Peyer's patch (tissue), 4 donors: ENCODE results near the gene RBBP9. TPM values are rescaled to one million over a fixed set of nuclear protein-coding genes. Genes with fewer than 3 reads are reported as not detected.
"Not testable (repeated sequence)": the region's sequence is repeated elsewhere in the genome, so short reads cannot be mapped to it uniquely, and the experiment has no call there.

Experiments
- DNase-seq, 3 donors: peaks; one replicate each; pipeline ENCODE4 v3.0.0-alpha.2; 2017 to 2019
- H3K27ac ChIP-seq, 4 donors: fragments of 200-600 bp; sonication (generic); one replicate each; pipeline ENCODE4 v1.5.1; 2016 to 2019
- H3K27me3 ChIP-seq, 2 donors: fragments of 200-600 bp; sonication (generic); one replicate each; pipeline ENCODE4 v1.5.1; 2019
- H3K36me3 ChIP-seq, 3 donors: fragments of 200-600 bp; sonication (generic); one replicate each; pipeline ENCODE4 v1.5.1; 2016 to 2019
- H3K4me1 ChIP-seq, 4 donors: fragments of 200-600 bp; sonication (generic); one replicate each; pipeline ENCODE4 v1.5.1; 2016 to 2019
- H3K4me3 ChIP-seq, 4 donors: fragments of 200-600 bp; sonication (generic); 1 replicate in 3 of 4; 2 replicates in 1 of 4; pipeline ENCODE4 v1.5.1; 2016 to 2019; ENCODE audit warnings: mild to moderate bottlenecking in 1 of 4
- H3K9me3 ChIP-seq, 4 donors: fragments of 200-600 bp; sonication (generic); one replicate each; pipeline ENCODE4 v1.5.1; 2016 to 2019; ENCODE audit warnings: mild to moderate bottlenecking in 1 of 4
- CTCF ChIP-seq, 6 experiments: fragments of 450-650 bp in 4 of 6; fragments of 200-600 bp in 2 of 6; sonication (generic) in 1 of 6; IDR thresholded peaks; one replicate each; pipeline ENCODE4 v1.5.1; 2017 to 2019; ENCODE audit warnings: antibody characterized with exemption in 6 of 6, mild to moderate bottlenecking in 3 of 6, moderate library complexity in 1 of 6
- POLR2A ChIP-seq, 2 donors: fragments of 450-650 bp; IDR thresholded peaks; one replicate each; pipeline ENCODE4 v1.5.1; 2017; ENCODE audit warnings: antibody characterized with exemption in 2 of 2, mild to moderate bottlenecking in 2 of 2, moderate library complexity in 2 of 2
- total RNA-seq, 4 donors: library from RNA; depleted of rRNA; stranded (reverse); fragments of >200 nt; gene quantifications; one replicate each; pipeline ENCODE4 v1.1.0, GENCODE V29; 2016

The RBBP9 gene
- total RNA-seq, 4 donors from 2014 or later, result 6.2 to 14.9 (median 12.8) TPM

GRCh38 chr20:18527836-18528235 is 30.8 kb upstream of the RBBP9 start:
- no peak overlapping the region for H3K27ac ChIP-seq
- H3K4me1 ChIP-seq, result no peaks in the 10 kb centered on the region
- TF ChIP-seq POLR2A (IDR thresholded peaks at IDR 0.05), result no peak
- no peak for TF ChIP-seq CTCF (IDR thresholded peaks at IDR 0.05)
- no peak for DNase-seq
- H3K36me3 ChIP-seq, result peaks cover 0 to 96% (median 0%) of the 10 kb centered on the region in 3 donors
- no peaks in the 10 kb centered on the region for H3K9me3 ChIP-seq
- H3K4me3 ChIP-seq, result no peak overlapping the region
- no peaks in the 10 kb centered on the region for H3K27me3 ChIP-seq

GRCh38 chr20:18527339-18527738 is 30.3 kb upstream of the RBBP9 start:
- H3K27ac ChIP-seq, result no peak overlapping the region

GRCh38 chr20:18526761-18527160 is 29.7 kb upstream of the RBBP9 start:
- H3K36me3 ChIP-seq, result peaks cover 0 to 86% (median 0%) of the 10 kb centered on the region in 3 donors
- not testable (repeated sequence) for H3K4me3 ChIP-seq, H3K27me3 ChIP-seq, H3K27ac ChIP-seq, H3K9me3 ChIP-seq, H3K4me1 ChIP-seq, DNase-seq

More at GRCh38 chr20:18527339-18527738, 30.3 kb upstream of the RBBP9 start:
- Histone ChIP-seq H3K9me3 (no peaks in the 10 kb centered on the region), H3K4me3 (no peak overlapping the region), H3K27me3 (no peaks in the 10 kb centered on the region), H3K4me1 (no peaks in the 10 kb centered on the region), H3K36me3 (peaks cover 0 to 91% (median 0%) of the 10 kb centered on the region in 3 donors)
- TF ChIP-seq CTCF (IDR thresholded peaks at IDR 0.05) (no peak), POLR2A (IDR thresholded peaks at IDR 0.05) (no peak)
- no peak for DNase-seq

- Histone ChIP-seq H3K27me3 (no peaks in the 10 kb centered on the region), H3K4me1 (no peaks in the 10 kb centered on the region), H3K4me3 (no peak overlapping the region), H3K27ac (no peak overlapping the region), H3K9me3 (no peaks in the 10 kb centered on the region), H3K36me3 (peaks cover 0 to 66% (median 0%) of the 10 kb centered on the region in 3 donors)
- no peak for DNase-seq
- TF ChIP-seq POLR2A (IDR thresholded peaks at IDR 0.05), result no peak
- TF ChIP-seq CTCF (IDR thresholded peaks at IDR 0.05), result no peak
Observed at GRCh38 chr20:18524646-18525045, 27.6 kb upstream of the RBBP9 start.

- Histone ChIP-seq H3K36me3 (peaks cover 0 to 50% (median 0%) of the 10 kb centered on the region in 3 donors), H3K27me3 (no peaks in the 10 kb centered on the region), H3K9me3 (no peaks in the 10 kb centered on the region), H3K27ac (no peak overlapping the region), H3K4me1 (no peaks in the 10 kb centered on the region), H3K4me3 (no peak overlapping the region)
- TF ChIP-seq POLR2A (IDR thresholded peaks at IDR 0.05) (no peak), CTCF (IDR thresholded peaks at IDR 0.05) (no peak)
- DNase-seq, result no peak
Observed at GRCh38 chr20:18523066-18523465, 26.0 kb upstream of the RBBP9 start.

GRCh38 chr20:18522066-18522465 is 25.0 kb upstream of the RBBP9 start:
- H3K27ac ChIP-seq, result not testable (repeated sequence)

GRCh38 chr20:18515973-18516372 is 18.9 kb upstream of the RBBP9 start:
- Histone ChIP-seq H3K4me3 (no peak overlapping the region), H3K4me1 (no peaks in the 10 kb centered on the region), H3K36me3 (peaks cover 0 to 51% (median 0%) of the 10 kb centered on the region in 3 donors), H3K27ac (no peak overlapping the region), H3K27me3 (no peaks in the 10 kb centered on the region), H3K9me3 (no peaks in the 10 kb centered on the region)
- no peak for DNase-seq
- TF ChIP-seq POLR2A (IDR thresholded peaks at IDR 0.05), result no peak
- TF ChIP-seq CTCF (IDR thresholded peaks at IDR 0.05), result no peak

More at GRCh38 chr20:18522066-18522465, 25.0 kb upstream of the RBBP9 start:
- H3K4me1 ChIP-seq, H3K4me3 ChIP-seq, DNase-seq, H3K9me3 ChIP-seq, H3K27me3 ChIP-seq: not testable (repeated sequence)
- peaks cover 0 to 43% (median 0%) of the 10 kb centered on the region in 3 donors for H3K36me3 ChIP-seq
